ENCODE results near the gene PSMA2.
A peak's percentile ranks its signal among the peaks of the same experiment; 100 is the strongest.

Gene PSMA2

DNA sequence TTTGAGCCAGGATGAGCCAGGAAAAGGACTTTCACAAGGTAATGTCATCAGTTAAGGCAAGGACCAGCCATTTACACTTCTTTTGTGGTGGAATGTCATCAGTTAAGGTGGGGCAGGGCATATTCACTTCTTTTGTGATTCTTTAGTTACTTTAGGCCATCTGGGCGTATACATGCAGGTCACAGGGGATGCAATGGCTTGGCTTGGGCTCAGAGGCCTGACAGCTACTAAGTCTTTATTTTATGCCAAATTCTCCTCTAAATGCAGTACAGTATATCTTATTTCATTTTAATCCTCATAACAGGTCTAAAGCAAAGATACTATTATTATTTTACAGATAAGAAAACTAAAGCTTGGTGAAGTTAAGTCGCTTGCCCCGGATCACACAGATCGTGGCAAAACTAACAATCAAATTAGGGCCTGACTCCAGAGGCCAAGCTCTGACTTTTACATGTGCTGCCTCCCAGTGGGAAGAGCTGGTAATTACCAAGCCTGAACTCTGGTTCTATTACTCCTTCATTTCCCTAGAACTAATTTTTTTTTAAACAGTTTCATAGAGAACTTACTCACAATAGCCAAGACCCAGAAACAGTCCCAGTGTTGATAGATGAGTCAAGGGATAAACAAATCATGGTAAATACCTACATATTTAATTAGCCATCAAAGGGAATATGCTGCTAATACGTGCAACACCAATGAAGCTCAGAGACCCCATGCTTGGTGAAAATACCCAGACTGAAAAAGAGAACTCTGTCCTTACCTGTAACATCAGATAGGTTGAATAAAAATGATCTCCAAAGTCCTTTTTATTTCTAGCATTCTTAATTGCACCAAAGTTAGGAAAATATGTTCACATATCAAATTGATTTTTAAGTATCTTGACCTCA, 55.5 kb downstream of the PSMA2 start:
- DNase-seq (ENCODE audit: low read depth): peak; percentile 61
- H3K4me3 ChIP-seq (ENCODE audit: low read depth, low read length): no peak overlapping the region
- TF ChIP-seq, protein P1, sequence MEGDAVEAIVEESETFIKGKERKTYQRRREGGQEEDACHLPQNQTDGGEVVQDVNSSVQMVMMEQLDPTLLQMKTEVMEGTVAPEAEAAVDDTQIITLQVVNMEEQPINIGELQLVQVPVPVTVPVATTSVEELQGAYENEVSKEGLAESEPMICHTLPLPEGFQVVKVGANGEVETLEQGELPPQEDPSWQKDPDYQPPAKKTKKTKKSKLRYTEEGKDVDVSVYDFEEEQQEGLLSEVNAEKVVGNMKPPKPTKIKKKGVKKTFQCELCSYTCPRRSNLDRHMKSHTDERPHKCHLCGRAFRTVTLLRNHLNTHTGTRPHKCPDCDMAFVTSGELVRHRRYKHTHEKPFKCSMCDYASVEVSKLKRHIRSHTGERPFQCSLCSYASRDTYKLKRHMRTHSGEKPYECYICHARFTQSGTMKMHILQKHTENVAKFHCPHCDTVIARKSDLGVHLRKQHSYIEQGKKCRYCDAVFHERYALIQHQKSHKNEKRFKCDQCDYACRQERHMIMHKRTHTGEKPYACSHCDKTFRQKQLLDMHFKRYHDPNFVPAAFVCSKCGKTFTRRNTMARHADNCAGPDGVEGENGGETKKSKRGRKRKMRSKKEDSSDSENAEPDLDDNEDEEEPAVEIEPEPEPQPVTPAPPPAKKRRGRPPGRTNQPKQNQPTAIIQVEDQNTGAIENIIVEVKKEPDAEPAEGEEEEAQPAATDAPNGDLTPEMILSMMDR (IDR thresholded peaks at IDR 0.05; ENCODE audit: insufficient read depth, low read depth, low read length, missing control alignments): peak; percentile 70

DNA sequence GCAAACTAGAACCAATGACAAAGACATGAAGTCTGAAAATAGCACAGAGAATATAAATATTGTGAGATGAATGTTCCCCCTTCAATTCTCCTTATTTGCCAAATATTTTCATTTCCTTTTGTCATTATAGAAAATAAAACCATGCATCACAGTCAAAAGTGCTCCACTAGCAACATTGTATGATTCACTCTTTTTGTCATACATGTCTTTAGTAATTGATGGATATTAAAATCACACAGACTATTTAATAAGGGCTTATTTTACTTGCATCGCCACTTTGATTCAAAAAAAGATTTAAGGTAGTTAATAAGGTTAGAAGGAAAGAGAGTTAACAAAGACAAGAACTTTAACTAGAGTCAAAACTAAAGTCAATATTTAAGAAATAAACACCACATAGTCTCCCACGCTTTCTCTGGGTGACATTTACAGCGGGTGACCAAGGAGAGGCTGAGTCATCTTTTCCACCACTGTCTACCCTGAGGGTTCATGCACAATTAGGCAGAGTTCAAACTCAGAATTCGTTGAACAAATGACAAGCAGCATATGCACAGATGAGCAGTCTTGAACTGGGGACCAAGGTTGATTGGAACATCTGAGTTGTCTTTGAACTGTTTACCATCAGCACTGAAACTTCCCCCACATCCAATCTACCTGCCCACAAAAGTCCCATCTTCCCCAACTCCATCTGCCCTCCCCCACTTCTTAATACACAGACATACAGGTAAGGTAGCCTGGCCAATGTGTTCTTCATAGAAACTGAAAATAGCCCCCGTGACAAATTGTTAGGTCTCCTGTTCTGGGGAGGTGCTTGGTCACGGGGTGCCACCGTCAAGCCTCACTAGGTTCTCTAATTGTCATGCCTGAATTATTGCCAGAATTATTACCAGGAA, 62.6 kb downstream of the PSMA2 start:
- no peak overlapping the region for H3K4me3 ChIP-seq (ENCODE audit: low read depth, low read length)
- TF ChIP-seq, protein P1 (IDR thresholded peaks at IDR 0.05; ENCODE audit: insufficient read depth, low read depth, low read length, missing control alignments): no peak
- peak; percentile 58 for DNase-seq (ENCODE audit: low read depth)

DNA sequence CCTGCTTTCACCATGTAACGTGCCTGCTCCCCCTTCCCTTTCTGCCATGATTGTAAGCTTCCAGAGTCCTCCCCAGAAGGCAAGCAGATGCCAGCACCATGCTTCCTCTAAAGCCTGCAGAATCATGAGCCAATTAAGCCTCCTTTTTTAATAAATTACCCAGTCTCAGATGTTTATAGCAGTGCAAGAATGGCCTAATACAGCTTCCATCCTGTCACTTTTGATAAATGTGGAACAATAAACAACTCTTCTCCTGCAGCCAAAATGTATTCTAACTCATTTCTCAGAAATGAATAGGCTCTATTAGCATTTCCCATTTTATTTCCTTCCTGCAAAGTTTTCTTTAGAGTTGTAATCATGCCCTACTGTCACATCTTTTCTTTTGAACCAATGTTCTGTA, 63.5 kb downstream of the PSMA2 start:
- no peak overlapping the region for H3K4me3 ChIP-seq (ENCODE audit: low read depth, low read length)
- TF ChIP-seq, protein P1 (IDR thresholded peaks at IDR 0.05; ENCODE audit: insufficient read depth, low read depth, low read length, missing control alignments): no peak
- DNase-seq (ENCODE audit: low read depth): no peak
